ENCODE results near the gene DCAF6.

DNA sequence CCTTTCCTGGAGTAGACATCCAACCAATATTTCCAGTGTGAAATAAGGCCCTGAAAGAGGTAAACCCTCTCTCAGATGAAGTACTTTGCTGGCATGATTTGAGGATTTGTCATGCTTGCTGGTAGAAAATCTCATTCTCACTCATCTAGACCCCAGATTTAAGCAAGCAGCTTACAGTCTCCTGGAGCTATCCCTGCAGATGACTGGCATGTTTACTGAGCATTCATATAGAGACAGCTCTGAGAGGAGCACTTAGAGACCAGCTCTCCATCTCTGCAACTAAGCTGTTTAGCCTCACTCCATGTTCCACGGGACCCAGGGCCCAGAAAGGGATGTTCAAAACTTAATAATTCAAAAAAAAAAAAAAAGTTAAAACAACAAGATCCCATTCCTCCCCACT is 166.0 kb downstream of the DCAF6 start:
- TF ChIP-seq, protein P1, sequence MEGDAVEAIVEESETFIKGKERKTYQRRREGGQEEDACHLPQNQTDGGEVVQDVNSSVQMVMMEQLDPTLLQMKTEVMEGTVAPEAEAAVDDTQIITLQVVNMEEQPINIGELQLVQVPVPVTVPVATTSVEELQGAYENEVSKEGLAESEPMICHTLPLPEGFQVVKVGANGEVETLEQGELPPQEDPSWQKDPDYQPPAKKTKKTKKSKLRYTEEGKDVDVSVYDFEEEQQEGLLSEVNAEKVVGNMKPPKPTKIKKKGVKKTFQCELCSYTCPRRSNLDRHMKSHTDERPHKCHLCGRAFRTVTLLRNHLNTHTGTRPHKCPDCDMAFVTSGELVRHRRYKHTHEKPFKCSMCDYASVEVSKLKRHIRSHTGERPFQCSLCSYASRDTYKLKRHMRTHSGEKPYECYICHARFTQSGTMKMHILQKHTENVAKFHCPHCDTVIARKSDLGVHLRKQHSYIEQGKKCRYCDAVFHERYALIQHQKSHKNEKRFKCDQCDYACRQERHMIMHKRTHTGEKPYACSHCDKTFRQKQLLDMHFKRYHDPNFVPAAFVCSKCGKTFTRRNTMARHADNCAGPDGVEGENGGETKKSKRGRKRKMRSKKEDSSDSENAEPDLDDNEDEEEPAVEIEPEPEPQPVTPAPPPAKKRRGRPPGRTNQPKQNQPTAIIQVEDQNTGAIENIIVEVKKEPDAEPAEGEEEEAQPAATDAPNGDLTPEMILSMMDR (IDR thresholded peaks at IDR 0.05; ENCODE audit: low read length): no peak
- TF ChIP-seq EZH2 (IDR thresholded peaks at IDR 0.05; ENCODE audit: borderline replicate concordance, low read length): no peak
